Lower leg skin (tissue), 4 donors: ENCODE data around the gene SPRED2. TPM values are rescaled to one million over a fixed set of nuclear protein-coding genes. Genes with fewer than 3 reads are reported as not detected.

Experiments used
- DNase-seq, 2 donors: peaks; one replicate each; pipeline ENCODE4 v3.0.0-alpha.2; 2019; ENCODE audit warnings: low spot score in 2 of 2
- H3K4me3 ChIP-seq: fragments of 200-600 bp; sonication (generic); 2 replicates; pipeline ENCODE4 v1.5.1; 2017; ENCODE audit warnings: mild to moderate bottlenecking, low read depth; ENCODE audit not compliant: poor library complexity, severe bottlenecking
- POLR2A ChIP-seq, 2 donors: fragments of 450-650 bp; IDR thresholded peaks; one replicate each; pipeline ENCODE4 v1.6.1; 2016 to 2017; ENCODE audit warnings: antibody characterized with exemption in 2 of 2, mild to moderate bottlenecking in 1 of 2, moderate library complexity in 1 of 2
- WGBS, 2 donors: methylation state at CpG; one replicate each; pipeline ENCODE4 v1.1.5; 2018; 5-methylcytosine and 5-hydroxymethylcytosine counted together
- intact Hi-C: fragments of 100-400 bp; cut with DNase I; formaldehyde crosslinking; loops from one replicate; pipeline ENCODE4 v1.15.0; 2023; ENCODE audit warnings: low total_unique reads
- total RNA-seq, 4 donors: library from RNA; depleted of rRNA; stranded (reverse); fragments of >200 nt; gene quantifications; one replicate each; pipeline ENCODE4 v1.1.0, GENCODE V29; 2016
- TF ChIP-seq, protein P1 (sequence below), 3 donors: fragments of 450-650 bp; IDR thresholded peaks; one replicate each; pipeline ENCODE4 v1.5.1; 2016; ENCODE audit warnings: antibody characterized with exemption in 3 of 3, mild to moderate bottlenecking in 3 of 3, moderate library complexity in 2 of 3

The SPRED2 gene
- total RNA-seq, 4 donors from 2014 or later = 14.5 to 21.7 (median 16.6) TPM

DNA sequence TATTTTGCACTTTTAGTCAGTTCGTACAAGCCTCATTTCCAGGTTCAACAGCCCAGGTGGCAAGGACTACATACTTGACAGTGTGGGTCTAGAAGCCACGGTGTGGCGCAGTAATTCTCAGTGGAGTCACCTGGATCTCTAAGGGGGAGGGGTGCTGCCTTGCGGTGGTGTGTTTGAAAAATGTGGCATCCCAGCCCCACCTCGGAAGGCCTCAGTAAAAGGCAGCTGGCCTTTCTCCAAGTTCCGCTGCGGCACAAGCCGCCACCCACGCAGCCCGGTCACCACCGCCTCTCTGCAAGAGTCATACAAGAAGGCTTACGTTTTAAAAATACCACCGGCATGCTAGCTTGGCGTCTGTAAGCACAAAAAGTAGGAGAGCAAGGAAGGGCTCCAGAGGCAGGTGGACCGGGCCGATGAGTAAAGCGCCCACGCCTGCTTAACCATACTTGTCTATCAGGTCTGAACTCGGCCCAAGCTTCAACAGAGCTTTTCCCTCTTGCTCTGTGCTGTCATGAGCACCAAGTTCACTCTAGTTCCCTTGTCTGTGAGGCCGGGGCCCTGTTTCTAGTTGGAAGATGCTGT lies 49.5 kb downstream of the SPRED2 start:
- DNase-seq = peak; percentile 71 to 93
- TF ChIP-seq POLR2A (IDR thresholded peaks at IDR 0.05) = no peak
- TF ChIP-seq, protein P1, sequence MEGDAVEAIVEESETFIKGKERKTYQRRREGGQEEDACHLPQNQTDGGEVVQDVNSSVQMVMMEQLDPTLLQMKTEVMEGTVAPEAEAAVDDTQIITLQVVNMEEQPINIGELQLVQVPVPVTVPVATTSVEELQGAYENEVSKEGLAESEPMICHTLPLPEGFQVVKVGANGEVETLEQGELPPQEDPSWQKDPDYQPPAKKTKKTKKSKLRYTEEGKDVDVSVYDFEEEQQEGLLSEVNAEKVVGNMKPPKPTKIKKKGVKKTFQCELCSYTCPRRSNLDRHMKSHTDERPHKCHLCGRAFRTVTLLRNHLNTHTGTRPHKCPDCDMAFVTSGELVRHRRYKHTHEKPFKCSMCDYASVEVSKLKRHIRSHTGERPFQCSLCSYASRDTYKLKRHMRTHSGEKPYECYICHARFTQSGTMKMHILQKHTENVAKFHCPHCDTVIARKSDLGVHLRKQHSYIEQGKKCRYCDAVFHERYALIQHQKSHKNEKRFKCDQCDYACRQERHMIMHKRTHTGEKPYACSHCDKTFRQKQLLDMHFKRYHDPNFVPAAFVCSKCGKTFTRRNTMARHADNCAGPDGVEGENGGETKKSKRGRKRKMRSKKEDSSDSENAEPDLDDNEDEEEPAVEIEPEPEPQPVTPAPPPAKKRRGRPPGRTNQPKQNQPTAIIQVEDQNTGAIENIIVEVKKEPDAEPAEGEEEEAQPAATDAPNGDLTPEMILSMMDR (IDR thresholded peaks at IDR 0.05) = no peak
- WGBS, 2 donors = 17 to 18% methylated on average over 20 of the region's 20 CpGs
- intact Hi-C loops = no loop called here
- no peak overlapping the region for H3K4me3 ChIP-seq

GRCh38 chr2:65382323-65382722 lies 50.1 kb downstream of the SPRED2 start:
- 25 to 26% methylated on average over 1 of the region's 1 CpG for WGBS, 2 donors
- no peak for DNase-seq
- intact Hi-C loops = no loop called here
- TF ChIP-seq, protein P1 (IDR thresholded peaks at IDR 0.05) = no peak
- TF ChIP-seq POLR2A (IDR thresholded peaks at IDR 0.05) = no peak
- no peak overlapping the region for H3K4me3 ChIP-seq

- TF ChIP-seq POLR2A (IDR thresholded peaks at IDR 0.05) = no peak
- TF ChIP-seq, protein P1 (IDR thresholded peaks at IDR 0.05) = no peak
- WGBS, 2 donors = 80 to 86% methylated on average over 5 of the region's 5 CpGs
- DNase-seq = peak in 1 of 2 donors; percentile 65
- no peak overlapping the region for H3K4me3 ChIP-seq
- intact Hi-C loops = no loop called here
Measured at GRCh38 chr2:65381607-65382051, 50.8 kb downstream of the SPRED2 start.

GRCh38 chr2:65380255-65380654 lies 52.1 kb downstream of the SPRED2 start:
- intact Hi-C loops = no loop called here
- WGBS, 2 donors = 54 to 66% methylated on average over 5 of the region's 5 CpGs
- TF ChIP-seq, protein P1 (IDR thresholded peaks at IDR 0.05) = no peak
- TF ChIP-seq POLR2A (IDR thresholded peaks at IDR 0.05) = no peak
- H3K4me3 ChIP-seq = no peak overlapping the region
- no peak for DNase-seq

DNA sequence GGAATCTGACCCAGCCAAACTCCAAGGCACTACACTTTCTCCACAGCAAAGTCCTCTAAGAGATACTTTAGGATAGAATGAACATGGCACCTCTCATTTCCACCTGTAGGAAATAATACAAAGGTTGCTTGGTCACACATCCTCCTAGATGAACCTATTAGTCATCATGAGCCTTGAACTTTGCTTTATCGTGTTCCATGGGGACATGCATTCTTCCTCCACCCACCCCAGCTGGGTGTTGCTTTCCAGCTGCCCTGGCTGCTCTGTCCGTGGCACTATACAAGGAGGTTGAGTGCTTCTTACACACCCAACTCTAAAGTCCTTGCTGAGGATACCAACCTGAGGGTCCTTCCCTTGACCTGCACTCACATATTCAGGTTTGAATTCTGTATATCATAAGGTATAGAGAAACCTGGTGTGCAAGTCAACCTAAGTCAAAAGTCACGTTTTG lies 52.7 kb downstream of the SPRED2 start:
- peak in 1 of 2 donors; percentile 37 for DNase-seq
- WGBS, 2 donors = 63 to 75% methylated on average over 3 of the region's 3 CpGs
- TF ChIP-seq, protein P1 (IDR thresholded peaks at IDR 0.05) = no peak
- TF ChIP-seq POLR2A (IDR thresholded peaks at IDR 0.05) = no peak
- intact Hi-C loops = no loop called here
- H3K4me3 ChIP-seq = no peak overlapping the region

DNA sequence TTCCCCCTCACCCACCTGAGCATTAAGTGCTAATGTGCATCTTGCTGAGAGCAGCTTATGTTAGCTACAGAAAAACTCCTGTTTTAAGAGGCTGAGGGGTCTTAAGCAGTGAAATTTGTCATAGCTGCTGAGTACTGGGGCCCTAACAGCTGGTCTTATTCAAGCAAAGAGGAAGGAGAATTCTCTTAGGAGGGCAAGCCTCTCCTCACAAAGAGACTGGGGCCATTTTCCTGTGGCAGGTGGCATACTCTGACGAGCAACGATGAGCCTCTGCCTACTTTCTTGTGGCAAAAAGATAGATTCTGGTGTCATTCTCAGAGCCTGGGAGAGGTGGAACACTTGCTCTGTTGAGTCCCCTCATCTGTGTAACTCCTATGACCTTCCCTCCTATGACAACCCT lies 53.2 kb downstream of the SPRED2 start:
- intact Hi-C loops = no loop called here
- H3K4me3 ChIP-seq = no peak overlapping the region
- TF ChIP-seq, protein P1 (IDR thresholded peaks at IDR 0.05) = no peak
- TF ChIP-seq POLR2A (IDR thresholded peaks at IDR 0.05) = no peak
- 90 to 92% methylated on average over 2 of the region's 2 CpGs for WGBS, 2 donors
- DNase-seq = no peak
